ENCODE data around the gene CCRL2. TPM values are rescaled to one million over a fixed set of nuclear protein-coding genes. Genes with fewer than 3 reads are reported as not detected.

CCRL2 gene
- total and polyA plus RNA-seq, 2 experiments from 2014 or later = 5.3 to 8.6 TPM

GRCh38 chr3:46448721-46449120 lies 41.7 kb downstream of the CCRL2 start:
- no peaks in the 10 kb centered on the region for H3K27me3 ChIP-seq
- H3K27ac ChIP-seq = no peak overlapping the region
- TF ChIP-seq, protein P1, sequence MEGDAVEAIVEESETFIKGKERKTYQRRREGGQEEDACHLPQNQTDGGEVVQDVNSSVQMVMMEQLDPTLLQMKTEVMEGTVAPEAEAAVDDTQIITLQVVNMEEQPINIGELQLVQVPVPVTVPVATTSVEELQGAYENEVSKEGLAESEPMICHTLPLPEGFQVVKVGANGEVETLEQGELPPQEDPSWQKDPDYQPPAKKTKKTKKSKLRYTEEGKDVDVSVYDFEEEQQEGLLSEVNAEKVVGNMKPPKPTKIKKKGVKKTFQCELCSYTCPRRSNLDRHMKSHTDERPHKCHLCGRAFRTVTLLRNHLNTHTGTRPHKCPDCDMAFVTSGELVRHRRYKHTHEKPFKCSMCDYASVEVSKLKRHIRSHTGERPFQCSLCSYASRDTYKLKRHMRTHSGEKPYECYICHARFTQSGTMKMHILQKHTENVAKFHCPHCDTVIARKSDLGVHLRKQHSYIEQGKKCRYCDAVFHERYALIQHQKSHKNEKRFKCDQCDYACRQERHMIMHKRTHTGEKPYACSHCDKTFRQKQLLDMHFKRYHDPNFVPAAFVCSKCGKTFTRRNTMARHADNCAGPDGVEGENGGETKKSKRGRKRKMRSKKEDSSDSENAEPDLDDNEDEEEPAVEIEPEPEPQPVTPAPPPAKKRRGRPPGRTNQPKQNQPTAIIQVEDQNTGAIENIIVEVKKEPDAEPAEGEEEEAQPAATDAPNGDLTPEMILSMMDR (IDR thresholded peaks at IDR 0.05; ENCODE audit: low read depth, low read length) = no peak
- peaks cover 9% of the 10 kb centered on the region for H3K4me1 ChIP-seq (ENCODE audit: low read depth)
- H3K36me3 ChIP-seq = no peaks in the 10 kb centered on the region
- no peaks in the 10 kb centered on the region for H3K9me3 ChIP-seq (ENCODE audit: low read depth)
- no peak for DNase-seq (ENCODE audit: low read depth in 1 of 2, low spot score in 1 of 2)
- H3K4me3 ChIP-seq = no peak overlapping the region

DNA sequence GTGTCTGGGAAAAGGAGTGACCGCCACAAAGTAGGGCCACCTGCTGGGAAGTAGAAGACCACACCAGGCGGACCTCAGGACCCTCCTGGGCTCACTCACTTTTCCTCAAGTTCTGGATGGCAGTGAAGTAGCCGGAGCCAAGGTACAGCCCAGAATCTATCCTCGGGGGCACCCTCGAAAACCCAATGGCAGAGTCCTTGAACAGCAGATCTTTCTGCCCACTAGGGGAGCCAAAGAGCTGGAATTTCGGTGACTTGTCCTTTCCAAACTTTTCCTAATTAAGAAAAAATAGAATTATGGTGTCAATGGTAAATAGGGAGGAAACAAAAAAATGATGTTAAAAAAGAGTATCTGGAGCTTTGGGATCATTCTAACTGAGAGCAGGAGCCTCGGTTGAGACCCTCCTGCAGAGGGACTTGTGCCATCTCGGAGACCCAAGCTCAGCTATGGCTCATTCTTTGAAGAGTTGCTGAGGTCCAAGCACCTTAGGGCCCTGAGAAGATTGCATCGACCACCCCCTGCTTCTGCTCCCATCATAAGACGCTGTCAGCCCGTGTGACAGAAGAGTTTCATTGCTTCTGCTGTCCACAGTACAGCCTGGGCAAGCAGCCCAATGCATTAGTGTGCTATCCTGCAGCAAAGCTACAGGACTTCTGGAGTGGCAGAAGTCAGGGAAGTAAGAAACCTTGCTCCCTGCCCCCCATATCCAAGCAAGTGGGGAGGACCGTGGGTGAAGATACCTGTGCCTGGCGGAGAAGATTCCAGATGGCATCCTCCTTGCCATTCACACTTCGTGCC lies 42.9 kb downstream of the CCRL2 start:
- DNase-seq (ENCODE audit: low read depth in 1 of 2, low spot score in 1 of 2) = peak in 1 of 2 donors; percentile 9

DNA sequence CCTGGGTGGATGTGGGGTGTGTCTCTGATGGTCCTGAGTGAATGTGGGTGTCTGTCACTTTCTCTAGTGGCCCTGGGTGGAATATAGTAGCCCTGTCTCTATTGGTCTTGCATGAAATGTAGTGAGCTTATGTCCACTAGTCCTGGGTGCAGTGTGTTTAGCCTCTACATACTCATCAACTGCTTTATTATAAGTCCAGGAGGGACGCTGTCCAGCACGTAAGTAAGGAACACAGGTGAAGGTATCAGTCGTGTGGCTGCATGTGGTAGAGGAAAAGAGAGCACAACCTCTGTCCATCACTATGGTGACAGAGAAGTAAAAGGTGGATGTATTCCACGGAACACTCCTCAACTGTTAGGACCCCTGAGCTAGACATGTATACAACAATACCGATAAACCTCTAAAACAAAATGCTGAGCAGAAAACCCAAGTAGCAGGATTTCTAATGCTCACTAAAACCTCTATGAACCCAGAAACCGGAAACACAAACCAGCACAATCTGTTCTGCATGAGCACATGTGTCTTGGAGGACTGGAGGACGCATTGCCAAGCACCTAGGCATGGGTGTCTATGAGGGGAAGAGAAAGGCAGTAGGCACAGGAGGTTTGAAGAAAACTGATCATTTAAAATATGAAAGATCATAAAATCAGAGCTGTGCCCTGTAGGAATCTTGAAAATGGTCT lies 46.6 kb downstream of the CCRL2 start:
- TF ChIP-seq, protein P1 (IDR thresholded peaks at IDR 0.05; ENCODE audit: low read depth, low read length) = no peak

More for the DNA sequence above, 42.9 kb downstream of the CCRL2 start:
- Histone ChIP-seq H3K9me3 (ENCODE audit: low read depth) (no peaks in the 10 kb centered on the region), H3K27ac (no peak overlapping the region), H3K27me3 (no peaks in the 10 kb centered on the region), H3K4me1 (ENCODE audit: low read depth) (peaks cover 9% of the 10 kb centered on the region), H3K36me3 (no peaks in the 10 kb centered on the region), H3K4me3 (no peak overlapping the region)
- TF ChIP-seq, protein P1 (IDR thresholded peaks at IDR 0.05; ENCODE audit: low read depth, low read length) = peak; percentile 72

DNA sequence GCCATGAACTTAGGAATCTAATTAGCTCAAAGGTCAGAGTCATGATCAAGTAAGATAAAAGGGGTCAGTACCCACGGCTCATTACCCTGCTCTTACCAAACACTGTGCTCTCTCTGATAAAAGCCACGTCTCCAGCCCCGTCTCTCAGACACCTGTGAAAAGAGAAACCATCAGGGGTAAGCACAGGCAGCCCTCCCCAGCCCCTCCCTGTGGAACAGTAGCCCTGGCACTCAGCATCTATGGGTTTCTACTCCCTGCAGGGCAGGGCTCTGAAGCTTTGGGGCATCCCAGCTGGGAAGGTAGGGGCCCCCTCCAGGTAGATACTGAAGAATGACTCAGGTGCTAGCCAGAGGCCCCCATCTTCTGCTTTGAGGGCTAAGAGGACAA lies 47.1 kb downstream of the CCRL2 start:
- Histone ChIP-seq H3K9me3 (ENCODE audit: low read depth) (no peaks in the 10 kb centered on the region), H3K27ac (no peak overlapping the region), H3K36me3 (no peaks in the 10 kb centered on the region), H3K4me1 (ENCODE audit: low read depth) (peaks cover 6% of the 10 kb centered on the region), H3K27me3 (no peaks in the 10 kb centered on the region), H3K4me3 (no peak overlapping the region)
- TF ChIP-seq, protein P1 (IDR thresholded peaks at IDR 0.05; ENCODE audit: low read depth, low read length) = no peak
- DNase-seq (ENCODE audit: low read depth in 1 of 2, low spot score in 1 of 2) = no peak

More for the DNA sequence above, 46.6 kb downstream of the CCRL2 start:
- no peaks in the 10 kb centered on the region for H3K27me3 ChIP-seq
- no peak overlapping the region for H3K4me3 ChIP-seq
- no peak overlapping the region for H3K27ac ChIP-seq
- no peaks in the 10 kb centered on the region for H3K9me3 ChIP-seq (ENCODE audit: low read depth)
- no peak for DNase-seq (ENCODE audit: low read depth in 1 of 2, low spot score in 1 of 2)
- H3K36me3 ChIP-seq = no peaks in the 10 kb centered on the region
- H3K4me1 ChIP-seq (ENCODE audit: low read depth) = peaks cover 6% of the 10 kb centered on the region

DNA sequence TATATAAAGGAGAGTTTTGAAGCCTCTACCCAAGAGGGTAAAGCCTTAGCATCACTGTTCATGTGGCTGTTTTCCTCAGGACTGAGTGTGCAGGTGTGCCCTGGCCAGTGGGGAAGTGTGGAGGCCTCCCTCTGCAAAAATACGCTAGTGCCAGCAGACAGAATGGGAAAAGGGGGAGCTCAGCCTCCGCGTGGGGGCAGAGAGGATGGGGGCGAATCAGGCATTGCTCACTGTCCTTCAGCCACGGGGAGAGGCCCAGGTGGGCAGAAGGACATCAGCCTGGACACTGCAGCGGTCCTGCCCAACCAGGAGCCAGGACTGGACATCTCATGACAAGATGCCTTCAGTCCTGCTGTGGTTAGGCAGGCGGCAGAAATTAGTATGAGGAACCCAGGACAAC lies 47.5 kb downstream of the CCRL2 start:
- Histone ChIP-seq H3K36me3 (no peaks in the 10 kb centered on the region), H3K27ac (no peak overlapping the region), H3K4me1 (ENCODE audit: low read depth) (peaks cover 6% of the 10 kb centered on the region), H3K9me3 (ENCODE audit: low read depth) (no peaks in the 10 kb centered on the region), H3K27me3 (no peaks in the 10 kb centered on the region), H3K4me3 (no peak overlapping the region)
- DNase-seq (ENCODE audit: low read depth in 1 of 2, low spot score in 1 of 2) = no peak
- TF ChIP-seq, protein P1 (IDR thresholded peaks at IDR 0.05; ENCODE audit: low read depth, low read length) = no peak
